HepG2 (cell line): Measurements from ENCODE around the gene NDUFC1. TPM values are rescaled to one million over a fixed set of nuclear protein-coding genes. Genes with fewer than 3 reads are reported as not detected.

Source experiments
- HMGA1 ChIP-seq: sonication (generic); formaldehyde crosslinking; conservative IDR thresholded peaks from 2 replicates; pipeline ENCODE4 v1.4.0; 2020; ENCODE audit warnings: missing genetic modification reagents
- MAFK ChIP-seq, 2 experiments: IDR thresholded peaks in 1 of 2; conservative IDR thresholded peaks in 1 of 2; 2 replicates each; pipeline ENCODE4 v1.6.1; 2011; ENCODE audit warnings: improper control_type of control experiment in 2 of 2, low read length in 2 of 2
- PHF5A ChIP-seq: IDR thresholded peaks from one replicate; pipeline ENCODE4 v1.6.1; 2018; ENCODE audit warnings: low read depth, missing genetic modification reagents; ENCODE audit not compliant: unreplicated experiment
- ZBTB40 ChIP-seq, 2 experiments: fragments of 450-650 bp in 1 of 2; sonication (generic) in 1 of 2; formaldehyde crosslinking in 1 of 2; IDR thresholded peaks; 2 replicates each; pipeline versions ENCODE4 v1.6.1 to v1.8.0; 2016 to 2022; ENCODE audit warnings: antibody characterized with exemption in 1 of 2, mild to moderate bottlenecking in 1 of 2, missing genetic modification reagents in 1 of 2
- ZC3H13 ChIP-seq: sonication (generic); formaldehyde crosslinking; IDR thresholded peaks from 2 replicates; pipeline ENCODE4 v1.8.1; 2023; ENCODE audit warnings: mild to moderate bottlenecking, missing genetic modification reagents, moderate library complexity
- ZXDC ChIP-seq: sonication (generic); formaldehyde crosslinking; IDR thresholded peaks from 2 replicates; pipeline ENCODE4 v1.5.0; 2020; ENCODE audit warnings: mild to moderate bottlenecking, missing genetic modification reagents
- polyA plus RNA-seq, 8 experiments: library from polyadenylated mRNA; depleted of rRNA in 3 of 8; stranded (reverse) in 7 of 8; unstranded in 1 of 8; fragments of >200 nt; fragmentation: Illumina TruSeq in 4 of 8; extraction: Trizol in 4 of 8; gene quantifications; 2 replicates each; pipeline versions ENCODE4 v1.2.1 to v1.2.3, GENCODE V29; 2011 to 2016; ENCODE audit warnings: low read depth in 4 of 8, missing spikeins in 1 of 8, mixed read lengths in 1 of 8; ENCODE audit not compliant: insufficient read depth in 1 of 8
- total RNA-seq, 5 experiments: library from RNA; depleted of rRNA; stranded (reverse); fragments of >200 nt; fragmentation: Illumina TruSeq; extraction: Trizol; gene quantifications; 2 replicates each; pipeline ENCODE4 v1.2.3, GENCODE V29; 2016; ENCODE audit warnings: low read depth in 1 of 5

NDUFC1 gene
- total and polyA plus RNA-seq, 2 of the 13 experiments (the other 11 are each of a cell fraction or from before 2014, with no cell fraction given) = 43.4 to 96.4 TPM

- TF ChIP-seq ZBTB40 (IDR thresholded peaks at IDR 0.05) (no peak), ZBTB40 (CRISPR knock-in tag; IDR thresholded peaks at IDR 0.05) (no peak), PHF5A (CRISPR knock-in tag) (no peak), MAFK (conservative IDR thresholded peaks at IDR 0.05 in 1 of 2, IDR thresholded peaks at IDR 0.05 in 1 of 2; ENCODE audit: low read length in 2 of 2) (no peak), ZC3H13 (CRISPR knock-in tag) (no peak), ZXDC (CRISPR knock-in tag) (no peak), HMGA1 (CRISPR knock-in tag) (no peak)
Measured at GRCh38 chr4:139253046-139253445, 49.2 kb downstream of the NDUFC1 start (continued).
